NB4 (cell line): ENCODE data around the gene ITCH.

Experiments
- CTCF ChIP-seq: IDR thresholded peaks from one replicate; pipeline ENCODE4 v1.5.1; 2012; ENCODE audit warnings: low read depth, low read length
- POLR2A ChIP-seq: IDR thresholded peaks from 2 replicates; pipeline ENCODE4 v1.6.1; 2011; ENCODE audit warnings: mild to moderate bottlenecking; ENCODE audit not compliant: insufficient read length; ENCODE audit errors: extremely low read depth

DNA sequence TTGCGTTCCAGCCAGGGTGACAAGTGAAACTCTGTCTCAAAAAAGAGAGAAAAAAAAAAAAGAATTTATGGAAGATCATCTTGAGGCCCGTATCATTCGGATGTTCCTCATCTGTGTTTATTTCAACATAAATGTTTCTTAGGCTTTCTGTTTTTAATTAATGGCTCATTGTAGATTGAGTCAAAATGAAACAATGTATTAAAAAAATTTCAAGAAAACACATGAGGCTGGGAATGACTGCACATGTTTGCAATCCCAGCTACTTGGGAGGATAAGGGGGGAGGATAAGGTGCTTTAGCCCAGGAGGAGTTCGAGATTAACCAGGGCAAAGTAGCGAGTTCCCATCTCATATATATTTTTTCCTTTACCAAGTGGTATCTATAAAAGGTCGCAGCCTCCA, 47.3 kb downstream of the ITCH start:
- TF ChIP-seq CTCF (no peak), POLR2A (no peak)
